Ovary (tissue), 9 donors: ENCODE results near the gene SSTR1. TPM values are rescaled to one million over a fixed set of nuclear protein-coding genes. Genes with fewer than 3 reads are reported as not detected.

ENCODE experiments used
- DNase-seq, 5 donors: peaks; one replicate each; pipeline ENCODE4 v3.0.0-alpha.2; 2019 to 2020
- H3K27ac ChIP-seq, 2 donors: fragments of 200-600 bp; one replicate each; pipeline versions ENCODE4 v1.5.1 to v1.8.0; 2019 to 2022
- H3K27me3 ChIP-seq: fragments of 200-600 bp; one replicate; pipeline ENCODE4 v1.8.0; 2022
- H3K36me3 ChIP-seq: fragments of 200-600 bp; sonication (generic); one replicate; pipeline ENCODE4 v1.5.1; 2019
- H3K4me1 ChIP-seq: one replicate; pipeline ENCODE4 v1.8.1; 2013; ENCODE audit warnings: mild to moderate bottlenecking, moderate library complexity; ENCODE audit not compliant: insufficient read depth
- H3K4me3 ChIP-seq: fragments of 200-600 bp; sonication (generic); one replicate; pipeline ENCODE4 v1.5.1; 2017
- H3K9me3 ChIP-seq, 2 donors: fragments of 200-600 bp in 1 of 2; sonication (generic) in 1 of 2; one replicate each; pipeline versions ENCODE4 v1.5.1 to v1.8.1; 2013 to 2019; ENCODE audit warnings: mild to moderate bottlenecking in 1 of 2, moderate library complexity in 1 of 2
- EP300 ChIP-seq: sonication (generic); formaldehyde crosslinking; IDR thresholded peaks from one replicate; pipeline ENCODE4 v1.6.1; 2017; ENCODE audit warnings: antibody characterized with exemption
- POLR2A ChIP-seq: fragments of 450-650 bp; IDR thresholded peaks from one replicate; pipeline ENCODE4 v1.6.1; 2017; ENCODE audit warnings: antibody characterized with exemption, mild to moderate bottlenecking, moderate library complexity
- WGBS, 3 donors: extraction: QIAGEN DNeasy Blood & Tissue Kit in 1 of 3; methylation state at CpG; one replicate each; pipeline versions ENCODE4 v1.1.5 to v1.1.7; 2013 to 2017; 5-methylcytosine and 5-hydroxymethylcytosine counted together
- intact Hi-C, 4 donors: fragments of 100-400 bp; cut with DNase I; formaldehyde crosslinking; loops; one replicate each; pipeline versions ENCODE4 v1.11.0 to v1.15.1; 2022 to 2023
- polyA plus RNA-seq, 2 donors: library from polyadenylated mRNA; stranded (reverse); fragments of 200-250 nt in 1 of 2; fragments of 350-450 nt in 1 of 2; fragmentation: Illumina TruSeq in 1 of 2; extraction: RNeasy Lipid Tissue Mini Kit (QIAGEN cat#74804) in 1 of 2; gene quantifications; one replicate each; pipeline ENCODE4 v1.2.3, GENCODE V29; 2013 to 2014
- total RNA-seq, 7 donors: library from RNA; depleted of rRNA in 2 of 7; stranded (reverse); fragments of >200 nt in 2 of 7; fragmentation: NEBNext Ultra II Directional in 3 of 7; extraction: Animal tissue kit (Norgen Biotek cat#: 25700) in 3 of 7; gene quantifications; one replicate each; pipeline versions ENCODE4 v1.1.0 to v1.2.4, GENCODE V29; 2016 to 2023
- TF ChIP-seq, protein P1 (sequence below), 3 donors: fragments of 450-650 bp in 2 of 3; fragments of 200-600 bp in 1 of 3; IDR thresholded peaks; one replicate each; pipeline versions ENCODE4 v1.5.1 to v1.8.0; 2016 to 2022; ENCODE audit warnings: antibody characterized with exemption in 3 of 3, mild to moderate bottlenecking in 1 of 3
- donor health status: DM: no; HTN: no; CAD: no; lungs with moderate emphysema.
- donor health status: DM: no; HTN: no; CAD: no.
- donor health status: Bipolar disorder and iron deficiency.
- donor health status: DM: yes; HTN: yes; CAD: no.
- donor health status: DM: no; HTN: no; CAD: no.
- donor health status: DM: yes; HTN: yes; CAD: no.

SSTR1 gene
- total and polyA plus RNA-seq, 9 donors, result 0.48 to 2.3 (median 1.3) TPM

DNA sequence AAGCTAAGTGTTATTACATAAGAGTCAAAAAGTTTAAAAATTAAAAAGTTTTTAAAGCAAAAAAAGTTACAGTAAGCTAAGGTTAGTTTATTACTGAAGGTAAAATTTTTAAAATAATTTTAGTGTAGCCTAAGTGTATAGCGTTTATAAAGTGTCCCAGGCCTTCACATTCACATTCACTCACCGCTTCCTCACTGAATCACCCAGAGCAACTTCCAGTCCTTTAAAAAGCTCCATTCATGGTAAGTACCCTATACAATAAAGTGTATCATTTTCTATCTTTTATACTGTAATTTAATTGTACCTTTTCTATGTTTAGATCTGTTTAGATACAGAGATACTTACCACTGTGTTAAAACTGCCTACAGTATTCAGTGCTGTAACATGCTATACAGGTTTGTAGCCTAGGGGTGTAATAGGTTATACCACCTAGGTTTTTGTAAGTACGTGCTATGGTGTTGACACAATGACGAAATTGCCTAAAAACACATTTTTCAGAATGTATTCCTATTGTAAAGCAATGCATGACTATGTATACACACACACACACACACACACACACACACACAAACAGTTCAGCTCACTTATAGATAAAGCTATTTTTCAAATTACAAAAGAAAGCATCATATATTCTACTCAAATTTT, 44.5 kb downstream of the SSTR1 start:
- H3K27ac ChIP-seq, result no peak overlapping the region
- H3K9me3 ChIP-seq, result no peaks in the 10 kb centered on the region
- H3K4me1 ChIP-seq, result peaks cover 2% of the 10 kb centered on the region
- WGBS, 3 donors, result 73 to 83% (median 80%) methylated on average over 4 of the region's 4 CpGs
- TF ChIP-seq EP300, result no peak
- TF ChIP-seq POLR2A, result no peak
- TF ChIP-seq, protein P1, sequence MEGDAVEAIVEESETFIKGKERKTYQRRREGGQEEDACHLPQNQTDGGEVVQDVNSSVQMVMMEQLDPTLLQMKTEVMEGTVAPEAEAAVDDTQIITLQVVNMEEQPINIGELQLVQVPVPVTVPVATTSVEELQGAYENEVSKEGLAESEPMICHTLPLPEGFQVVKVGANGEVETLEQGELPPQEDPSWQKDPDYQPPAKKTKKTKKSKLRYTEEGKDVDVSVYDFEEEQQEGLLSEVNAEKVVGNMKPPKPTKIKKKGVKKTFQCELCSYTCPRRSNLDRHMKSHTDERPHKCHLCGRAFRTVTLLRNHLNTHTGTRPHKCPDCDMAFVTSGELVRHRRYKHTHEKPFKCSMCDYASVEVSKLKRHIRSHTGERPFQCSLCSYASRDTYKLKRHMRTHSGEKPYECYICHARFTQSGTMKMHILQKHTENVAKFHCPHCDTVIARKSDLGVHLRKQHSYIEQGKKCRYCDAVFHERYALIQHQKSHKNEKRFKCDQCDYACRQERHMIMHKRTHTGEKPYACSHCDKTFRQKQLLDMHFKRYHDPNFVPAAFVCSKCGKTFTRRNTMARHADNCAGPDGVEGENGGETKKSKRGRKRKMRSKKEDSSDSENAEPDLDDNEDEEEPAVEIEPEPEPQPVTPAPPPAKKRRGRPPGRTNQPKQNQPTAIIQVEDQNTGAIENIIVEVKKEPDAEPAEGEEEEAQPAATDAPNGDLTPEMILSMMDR (IDR thresholded peaks at IDR 0.05), result no peak
- no peak overlapping the region for H3K4me3 ChIP-seq
- intact Hi-C loops, result no loop called here
- no peaks in the 10 kb centered on the region for H3K36me3 ChIP-seq
- no peaks in the 10 kb centered on the region for H3K27me3 ChIP-seq
- no peak for DNase-seq

DNA sequence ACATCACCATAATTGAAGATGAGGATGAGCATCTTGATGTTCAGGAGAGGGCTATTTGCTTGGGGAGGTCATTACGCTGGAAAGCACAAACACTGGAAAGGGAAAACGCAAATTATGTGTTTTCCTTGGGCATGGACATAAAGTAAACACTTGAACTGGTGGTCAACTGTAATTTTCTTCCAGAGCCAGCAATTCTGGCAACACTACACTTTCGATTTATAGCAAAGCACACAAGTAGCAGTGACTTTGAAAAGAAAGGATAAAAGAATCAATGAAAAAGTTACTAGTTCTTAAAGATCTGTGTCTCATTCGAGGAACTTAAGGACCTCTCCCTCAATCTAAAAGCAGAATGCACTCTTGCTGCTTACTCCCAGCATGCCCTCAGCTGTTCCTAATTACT, 46.0 kb downstream of the SSTR1 start:
- Histone ChIP-seq H3K9me3 (no peaks in the 10 kb centered on the region), H3K4me3 (no peak overlapping the region), H3K27me3 (no peaks in the 10 kb centered on the region), H3K27ac (no peak overlapping the region), H3K4me1 (peaks cover 2% of the 10 kb centered on the region), H3K36me3 (no peaks in the 10 kb centered on the region)
- no peak for TF ChIP-seq POLR2A
- TF ChIP-seq EP300, result no peak
- TF ChIP-seq, protein P1 (IDR thresholded peaks at IDR 0.05), result no peak
- DNase-seq, result no peak
- WGBS, 3 donors, result 77 to 86% (median 79%) methylated on average over 4 of the region's 4 CpGs
- intact Hi-C loops, result no loop called here

DNA sequence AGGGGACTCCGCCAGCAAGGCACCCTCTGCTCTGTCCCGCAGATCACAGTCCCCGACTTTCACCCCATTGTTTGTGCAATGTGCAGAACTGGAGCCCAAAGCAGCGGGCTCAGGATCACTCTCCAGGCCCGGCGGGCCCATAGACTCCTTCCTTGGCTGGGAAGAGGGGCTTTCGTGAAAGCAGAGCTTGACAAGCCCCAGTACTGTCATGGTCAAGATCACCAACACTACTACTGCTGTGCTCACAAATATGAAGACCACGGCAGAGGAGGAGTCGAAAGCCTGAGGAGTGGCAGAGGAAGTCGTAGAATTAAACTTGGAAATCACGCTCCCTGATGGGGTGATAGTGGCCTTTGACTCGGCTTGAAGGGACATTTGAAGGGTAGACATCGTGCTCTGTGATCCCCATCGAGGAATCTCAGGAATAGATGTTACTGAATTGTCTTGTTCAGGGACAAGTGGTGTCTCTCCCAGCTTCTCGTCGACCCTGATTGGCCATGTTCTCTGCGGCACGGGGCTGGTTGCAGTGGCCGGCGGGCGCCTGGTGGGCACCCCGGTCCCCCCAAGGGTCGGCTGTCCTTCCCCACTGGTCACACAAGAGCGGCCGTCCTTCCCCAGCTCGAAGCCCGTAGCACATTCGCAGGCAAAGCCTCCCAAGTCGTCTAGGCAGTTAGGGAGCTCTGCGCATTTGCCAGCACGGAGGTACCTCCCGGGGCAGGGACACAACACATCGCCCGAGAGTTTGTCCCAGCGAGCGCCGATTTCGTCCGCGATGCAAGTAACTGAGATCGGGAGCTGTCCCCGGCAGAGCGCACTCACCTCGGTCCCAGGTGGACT, 47.1 kb downstream of the SSTR1 start:
- H3K27ac ChIP-seq, result no peak overlapping the region
- H3K4me1 ChIP-seq, result peaks cover 2% of the 10 kb centered on the region
- H3K4me3 ChIP-seq, result peak overlapping the region; percentile 29
- H3K9me3 ChIP-seq, result no peaks in the 10 kb centered on the region
- H3K27me3 ChIP-seq, result no peaks in the 10 kb centered on the region
- intact Hi-C loops, result no loop called here
- 28 to 29% (median 28%) methylated on average over 41 to 44 of the region's 44 CpGs for WGBS, 3 donors
- no peaks in the 10 kb centered on the region for H3K36me3 ChIP-seq
- DNase-seq, result no peak
- TF ChIP-seq, protein P1 (IDR thresholded peaks at IDR 0.05), result no peak
- no peak for TF ChIP-seq POLR2A
- no peak for TF ChIP-seq EP300

DNA sequence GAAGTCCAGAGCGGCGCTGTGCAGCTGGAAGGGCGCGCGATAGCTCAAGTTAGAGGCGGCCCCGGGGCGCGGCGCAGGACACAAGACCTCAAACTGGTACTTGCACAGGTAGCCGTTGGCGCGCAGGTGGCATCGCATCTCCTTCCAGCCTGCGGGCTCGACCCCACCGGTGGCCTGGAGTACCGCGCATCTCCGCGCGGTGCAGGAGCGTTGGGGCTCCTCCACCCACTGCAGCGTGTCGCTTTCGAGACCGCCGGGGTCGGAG, 47.6 kb downstream of the SSTR1 start:
- 1 to 4% (median 1%) methylated on average over 22 to 29 of the region's 29 CpGs for WGBS, 3 donors
- Histone ChIP-seq H3K27me3 (no peaks in the 10 kb centered on the region), H3K4me3 (peak overlapping the region; percentile 29), H3K9me3 (no peaks in the 10 kb centered on the region), H3K4me1 (peaks cover 2% of the 10 kb centered on the region), H3K27ac (no peak overlapping the region), H3K36me3 (no peaks in the 10 kb centered on the region)
- DNase-seq, result peak in 1 of 5 donors; percentile 14
- intact Hi-C loops, result no loop called here
- TF ChIP-seq POLR2A (no peak), EP300 (no peak)
- TF ChIP-seq, protein P1 (IDR thresholded peaks at IDR 0.05), result no peak
